Activated B cell treated with CpG ODN at 0.5 μM for 24 hours (primary cell): Measurements from ENCODE around the gene SLC7A11. TPM values are rescaled to one million over a fixed set of nuclear protein-coding genes. Genes with fewer than 3 reads are reported as not detected.

Experiments used
- ATAC-seq: fragments of 200-7000 bp; cut with Tn5 transposase; one replicate; pipeline ENCODE4 v1.10.0; 2021; ENCODE audit warnings: low read depth, mild to moderate bottlenecking, moderate library complexity
- CTCF ChIA-PET: fragments of 350-600 bp; sonication (Branson Sonifier 250); formaldehyde crosslinking; loops from one replicate; lab custom pipeline; 2021; ENCODE audit warnings: antibody characterized with exemption; lab: Charles Lee
- POLR2A ChIA-PET: fragments of 350-600 bp; sonication (Branson Sonifier 250); formaldehyde crosslinking; loops from one replicate; lab custom pipeline; 2021; ENCODE audit warnings: antibody characterized with exemption; lab: Charles Lee
- DNase-seq: peaks from one replicate; pipeline ENCODE4 v3.0.0; 2022
- H3K27ac Mint-ChIP-seq: one replicate; pipeline ENCODE4 v1.8.0; 2020; ENCODE audit warnings: mixed read lengths
- H3K27me3 Mint-ChIP-seq: one replicate; pipeline ENCODE4 v1.8.0; 2021; ENCODE audit warnings: mixed read lengths
- H3K36me3 Mint-ChIP-seq: one replicate; pipeline ENCODE4 v1.8.0; 2021; ENCODE audit warnings: low read depth, mixed read lengths
- H3K4me1 Mint-ChIP-seq: one replicate; pipeline ENCODE4 v1.8.0; 2021; ENCODE audit warnings: mixed read lengths
- H3K4me3 Mint-ChIP-seq: one replicate; pipeline ENCODE4 v1.8.0; 2020; ENCODE audit warnings: mild to moderate bottlenecking, mixed read lengths
- H3K9me3 Mint-ChIP-seq: one replicate; pipeline ENCODE4 v1.8.0; 2020; ENCODE audit warnings: mixed read lengths
- intact Hi-C: fragments of 100-400 bp; cut with micrococcal nuclease; formaldehyde crosslinking; loops from one replicate; pipeline ENCODE4 v1.15.1; 2024
- total RNA-seq: library from RNA; stranded (reverse); gene quantifications from 2 replicates; pipeline ENCODE4 v1.2.3, GENCODE V29; 2022
- TF ChIP-seq, protein P1 (sequence below): fragments of 200-600 bp; IDR thresholded peaks from one replicate; pipeline ENCODE4 v1.8.0; 2022; ENCODE audit warnings: antibody characterized with exemption, mild to moderate bottlenecking

The SLC7A11 gene
- total RNA-seq, 1 donor from 2014 or later: 1.4 TPM

- H3K4me1 Mint-ChIP-seq: no peaks in the 10 kb centered on the region
- DNase-seq (no peak), ATAC-seq (no peak)
- POLR2A ChIA-PET: no interaction called here
- no peaks in the 10 kb centered on the region for H3K36me3 Mint-ChIP-seq
- no peak overlapping the region for H3K27ac Mint-ChIP-seq
- intact Hi-C loops: no loop called here
- CTCF ChIA-PET: no interaction called here
- TF ChIP-seq, protein P1, sequence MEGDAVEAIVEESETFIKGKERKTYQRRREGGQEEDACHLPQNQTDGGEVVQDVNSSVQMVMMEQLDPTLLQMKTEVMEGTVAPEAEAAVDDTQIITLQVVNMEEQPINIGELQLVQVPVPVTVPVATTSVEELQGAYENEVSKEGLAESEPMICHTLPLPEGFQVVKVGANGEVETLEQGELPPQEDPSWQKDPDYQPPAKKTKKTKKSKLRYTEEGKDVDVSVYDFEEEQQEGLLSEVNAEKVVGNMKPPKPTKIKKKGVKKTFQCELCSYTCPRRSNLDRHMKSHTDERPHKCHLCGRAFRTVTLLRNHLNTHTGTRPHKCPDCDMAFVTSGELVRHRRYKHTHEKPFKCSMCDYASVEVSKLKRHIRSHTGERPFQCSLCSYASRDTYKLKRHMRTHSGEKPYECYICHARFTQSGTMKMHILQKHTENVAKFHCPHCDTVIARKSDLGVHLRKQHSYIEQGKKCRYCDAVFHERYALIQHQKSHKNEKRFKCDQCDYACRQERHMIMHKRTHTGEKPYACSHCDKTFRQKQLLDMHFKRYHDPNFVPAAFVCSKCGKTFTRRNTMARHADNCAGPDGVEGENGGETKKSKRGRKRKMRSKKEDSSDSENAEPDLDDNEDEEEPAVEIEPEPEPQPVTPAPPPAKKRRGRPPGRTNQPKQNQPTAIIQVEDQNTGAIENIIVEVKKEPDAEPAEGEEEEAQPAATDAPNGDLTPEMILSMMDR: no peak
- H3K9me3 Mint-ChIP-seq: no peaks in the 10 kb centered on the region
- H3K4me3 Mint-ChIP-seq: no peak overlapping the region
- H3K27me3 Mint-ChIP-seq: no peaks in the 10 kb centered on the region
Observed at GRCh38 chr4:138164208-138164607, 77.9 kb downstream of the SLC7A11 start.

GRCh38 chr4:138163171-138163570 is 79.0 kb downstream of the SLC7A11 start:
- POLR2A ChIA-PET: no interaction called here
- intact Hi-C loops: no loop called here
- no peaks in the 10 kb centered on the region for H3K27me3 Mint-ChIP-seq

DNA sequence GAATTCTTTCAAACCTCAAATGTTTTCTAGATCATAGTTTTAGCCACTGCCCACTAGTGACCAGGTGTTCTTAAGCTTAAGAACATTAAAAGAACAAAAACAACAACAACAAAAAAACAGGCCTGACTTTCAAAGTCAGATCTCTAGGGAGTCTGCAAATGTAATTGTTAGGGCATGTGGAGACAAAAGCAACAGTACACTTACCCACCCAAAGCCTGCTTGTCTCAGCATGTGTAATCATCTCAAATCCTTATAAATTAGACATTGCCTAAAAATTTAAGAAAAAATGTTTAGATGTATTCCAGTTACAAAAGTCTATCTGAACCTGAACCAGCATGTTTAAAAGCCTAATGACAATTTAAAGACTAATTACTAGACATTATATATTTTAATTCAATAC is 79.9 kb downstream of the SLC7A11 start:
- TF ChIP-seq, protein P1: no peak
- H3K27me3 Mint-ChIP-seq: no peaks in the 10 kb centered on the region
- no peaks in the 10 kb centered on the region for H3K9me3 Mint-ChIP-seq
- ATAC-seq (no peak), DNase-seq (no peak)
- H3K4me1 Mint-ChIP-seq: no peaks in the 10 kb centered on the region
- H3K4me3 Mint-ChIP-seq: no peak overlapping the region
- H3K36me3 Mint-ChIP-seq: no peaks in the 10 kb centered on the region
- ChIA-PET CTCF (no interaction called here), POLR2A (no interaction called here)
- intact Hi-C loops: no loop called here
- H3K27ac Mint-ChIP-seq: no peak overlapping the region

More at GRCh38 chr4:138163171-138163570, 79.0 kb downstream of the SLC7A11 start:
- CTCF ChIA-PET: no interaction called here
- DNase-seq (no peak), ATAC-seq (no peak)
- TF ChIP-seq, protein P1: no peak
- Mint-ChIP-seq H3K4me3 (no peak overlapping the region), H3K27ac (no peak overlapping the region), H3K9me3 (no peaks in the 10 kb centered on the region), H3K36me3 (no peaks in the 10 kb centered on the region), H3K4me1 (no peaks in the 10 kb centered on the region)

DNA sequence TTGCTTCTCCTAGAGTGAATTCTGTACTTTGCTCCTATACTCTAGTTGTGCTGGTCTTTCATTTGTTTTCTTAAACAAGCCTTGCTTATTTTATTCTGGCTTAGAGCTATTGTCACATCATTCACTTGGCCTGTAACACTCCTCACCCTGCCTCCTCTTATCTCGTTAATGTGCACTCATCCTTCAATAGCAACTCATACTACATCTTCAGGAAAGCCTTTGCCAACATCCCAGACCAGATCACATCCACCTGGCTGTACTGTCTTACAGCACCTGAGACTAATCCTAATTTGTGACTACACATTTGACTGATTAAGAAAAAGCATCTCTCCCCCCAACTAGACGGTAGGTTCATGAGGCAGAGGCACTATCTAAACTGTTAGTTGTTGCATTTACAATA is 80.8 kb downstream of the SLC7A11 start:
- ChIA-PET POLR2A (no interaction called here), CTCF (no interaction called here)
- no peak for DNase-seq
- Mint-ChIP-seq H3K27me3 (no peaks in the 10 kb centered on the region), H3K27ac (no peak overlapping the region), H3K36me3 (no peaks in the 10 kb centered on the region), H3K9me3 (no peaks in the 10 kb centered on the region), H3K4me1 (no peaks in the 10 kb centered on the region), H3K4me3 (no peak overlapping the region)
- no peak for ATAC-seq
- intact Hi-C loops: no loop called here
- TF ChIP-seq, protein P1: no peak

- H3K4me1 Mint-ChIP-seq: no peaks in the 10 kb centered on the region
- no peak overlapping the region for H3K4me3 Mint-ChIP-seq
- ATAC-seq (no peak), DNase-seq (no peak)
- no peaks in the 10 kb centered on the region for H3K27me3 Mint-ChIP-seq
- no peak overlapping the region for H3K27ac Mint-ChIP-seq
- intact Hi-C loops: no loop called here
- TF ChIP-seq, protein P1: no peak
- ChIA-PET CTCF (interaction anchor here (1.6 kb wide), 1 partner anchor 29 kb away, joined by 3 read pairs; no protein-coding TSS in a partner anchor), POLR2A (no interaction called here)
- H3K36me3 Mint-ChIP-seq: no peaks in the 10 kb centered on the region
- no peaks in the 10 kb centered on the region for H3K9me3 Mint-ChIP-seq
Observed at GRCh38 chr4:138158746-138159297, 83.3 kb downstream of the SLC7A11 start.
